Prostate gland (tissue), 2 donors: ENCODE measurements around the gene ZNRF1.

Experiments
- CTCF ChIP-seq, 4 experiments: fragments of 200-600 bp in 2 of 4; fragments of 450-650 bp in 2 of 4; sonication (generic) in 2 of 4; IDR thresholded peaks; 1 replicate in 3 of 4; 2 replicates in 1 of 4; pipeline ENCODE4 v1.5.1; 2016 to 2019; ENCODE audit warnings: antibody characterized with exemption in 4 of 4, mild to moderate bottlenecking in 2 of 4, moderate library complexity in 2 of 4
- POLR2AphosphoS5 ChIP-seq: sonication (generic); formaldehyde crosslinking; IDR thresholded peaks from one replicate; pipeline ENCODE4 v1.6.1; 2017; ENCODE audit warnings: antibody characterized with exemption

- TF ChIP-seq CTCF (IDR thresholded peaks at IDR 0.05) (no peak), POLR2AphosphoS5 (no peak)
Measured at GRCh38 chr16:75053791-75054555, 55.1 kb downstream of the ZNRF1 start.
